NCI-H1105 (cell line): Measurements from ENCODE around the gene CD209.

Experiments
- DNase-seq: peaks from one replicate; lab custom pipeline; 2025; lab: John Stamatoyannopoulos, UW

CD209 gene

DNA sequence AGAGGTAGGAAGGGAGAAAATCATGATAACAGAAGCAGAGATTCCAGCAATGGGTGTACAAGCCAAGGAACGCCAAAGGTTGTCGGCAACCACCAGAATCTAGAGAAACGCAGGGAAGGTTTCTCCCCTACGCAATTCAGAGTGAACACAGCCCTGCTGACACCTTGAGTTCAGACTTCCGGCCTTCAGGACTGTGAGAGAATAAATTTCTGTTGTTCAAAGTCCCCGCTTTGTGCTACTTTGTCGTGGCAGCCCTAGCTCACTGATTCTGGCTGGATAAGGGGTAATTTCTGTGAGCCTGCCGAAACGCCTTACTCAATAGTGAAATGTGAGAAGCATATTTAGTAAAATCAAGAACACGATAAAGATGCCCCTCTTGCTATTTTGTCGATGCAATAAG, 10.1 kb downstream of the CD209 start:
- no peak for DNase-seq

- DNase-seq, result no peak
Measured at GRCh38 chr19:7736148-7736547, 11.2 kb downstream of the CD209 start.

- no peak for DNase-seq
Measured at GRCh38 chr19:7734220-7735203, 12.8 kb downstream of the CD209 start.

DNA sequence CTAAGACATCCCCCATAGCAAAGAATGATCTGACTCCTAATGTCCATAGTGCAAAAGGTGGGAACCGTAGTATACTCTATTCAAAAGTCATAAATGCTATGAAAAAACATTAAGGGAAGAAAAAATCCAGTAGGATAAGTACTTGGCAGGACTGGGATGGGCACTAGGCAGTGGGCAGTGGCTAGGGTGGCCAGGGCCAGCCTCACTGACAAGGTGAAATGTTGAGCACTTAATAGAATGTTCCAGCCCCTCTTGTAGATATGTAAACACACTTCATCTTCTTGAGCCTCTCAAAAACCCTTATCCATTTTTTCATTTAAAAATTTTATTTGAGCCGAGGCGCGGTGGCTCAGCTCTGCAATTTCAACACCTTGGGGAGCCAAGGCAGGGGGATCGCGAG, 14.0 kb downstream of the CD209 start:
- no peak for DNase-seq

- DNase-seq, result no peak
Measured at GRCh38 chr19:7732045-7732444, 15.3 kb downstream of the CD209 start, which contains the start of gene CLEC4G. Gene CLEC4G (minus strand): TSS chr19:7732110. CDS start chr19:7732102, 8 bp downstream.

GRCh38 chr19:7731615-7732014, 15.7 kb downstream of the CD209 start:
- DNase-seq, result no peak

GRCh38 chr19:7731218-7731595, 16.1 kb downstream of the CD209 start:
- no peak for DNase-seq

GRCh38 chr19:7730286-7731217, 16.8 kb downstream of the CD209 start:
- no peak for DNase-seq

- peak; percentile 16 for DNase-seq
Measured at GRCh38 chr19:7729831-7730285, 17.5 kb downstream of the CD209 start.

GRCh38 chr19:7729211-7729610, 18.1 kb downstream of the CD209 start:
- peak; percentile 1 for DNase-seq

- no peak for DNase-seq
Measured at GRCh38 chr19:7725791-7726190, 21.5 kb downstream of the CD209 start.

DNA sequence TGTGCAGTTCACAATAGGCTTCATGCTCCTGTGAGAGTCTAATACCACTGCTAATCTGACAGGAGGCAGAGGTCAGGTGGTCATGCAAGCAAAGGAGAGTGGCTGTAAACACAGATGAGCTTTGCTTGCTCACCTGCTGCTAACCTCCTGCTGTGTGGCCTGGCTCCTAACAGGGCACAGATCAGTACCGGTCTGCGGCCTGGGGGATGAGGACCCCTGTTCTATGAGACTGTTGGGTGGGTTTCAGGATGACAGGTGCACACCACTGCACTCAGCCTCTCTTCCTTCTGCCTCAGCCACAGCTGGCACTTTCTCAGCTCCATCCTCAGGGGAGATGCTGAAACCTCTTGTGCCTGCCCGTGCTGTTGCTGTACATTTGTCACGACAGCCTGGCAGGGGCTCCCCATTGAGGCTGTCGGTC, 25.1 kb downstream of the CD209 start:
- no peak for DNase-seq

DNA sequence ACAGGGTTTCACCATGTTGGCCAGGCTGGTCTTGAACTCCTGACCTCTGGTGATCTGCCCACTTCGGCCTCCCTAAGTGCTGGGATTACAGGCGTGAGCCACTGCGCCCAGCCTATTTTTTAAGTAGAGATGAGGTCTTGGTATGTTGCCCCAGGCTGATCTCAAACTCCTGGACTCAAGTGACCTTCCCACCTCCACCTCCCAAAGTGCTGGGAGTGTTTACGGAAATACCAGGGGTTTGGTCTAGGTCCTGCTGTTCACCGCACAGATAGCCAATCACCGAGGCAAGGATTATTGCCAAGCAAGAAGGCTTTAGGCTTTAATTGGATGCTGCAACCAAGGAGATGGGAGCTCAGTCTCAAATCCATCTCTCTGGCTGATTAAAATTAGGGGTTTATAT, 27.0 kb downstream of the CD209 start:
- no peak for DNase-seq

DNA sequence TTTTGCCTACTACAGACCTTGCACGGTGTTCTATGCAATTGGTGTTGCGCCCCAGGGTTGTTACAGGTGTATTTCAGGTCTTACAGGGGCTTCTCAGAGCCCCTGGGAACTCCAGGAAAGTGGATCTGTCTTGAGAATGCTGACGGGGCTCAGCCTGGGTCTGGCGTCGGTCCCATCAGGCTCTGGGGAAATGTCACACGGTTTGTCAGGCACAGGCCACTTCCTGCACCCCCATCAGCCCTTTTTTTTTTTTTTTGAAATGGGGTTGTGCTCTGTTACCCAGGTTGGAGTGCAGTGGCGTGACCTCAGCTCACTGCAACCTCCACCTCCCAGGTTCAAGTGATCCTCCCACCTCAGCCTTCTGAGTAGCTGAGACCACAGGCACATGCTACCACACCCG, 28.7 kb downstream of the CD209 start:
- DNase-seq, result no peak

GRCh38 chr19:7716762-7717161, 30.6 kb downstream of the CD209 start:
- no peak for DNase-seq

DNA sequence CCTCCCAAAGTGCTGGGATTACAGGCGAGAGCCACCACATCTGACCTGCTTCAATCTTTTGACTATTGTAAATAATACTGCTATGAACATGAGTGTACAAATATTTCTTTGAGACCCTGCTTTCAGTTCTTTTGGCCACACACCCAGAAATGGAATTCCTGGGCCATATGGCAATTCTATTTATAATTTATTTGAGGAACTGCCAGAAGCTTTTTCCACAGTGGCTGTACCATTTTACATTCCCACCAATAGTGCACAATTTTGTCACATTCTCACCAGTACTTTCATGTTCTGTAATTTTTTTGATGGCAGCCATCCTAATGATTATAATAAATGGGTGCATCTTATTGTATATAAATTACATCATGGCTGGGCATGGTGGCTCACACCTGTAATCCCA, 31.7 kb downstream of the CD209 start:
- DNase-seq, result no peak

DNA sequence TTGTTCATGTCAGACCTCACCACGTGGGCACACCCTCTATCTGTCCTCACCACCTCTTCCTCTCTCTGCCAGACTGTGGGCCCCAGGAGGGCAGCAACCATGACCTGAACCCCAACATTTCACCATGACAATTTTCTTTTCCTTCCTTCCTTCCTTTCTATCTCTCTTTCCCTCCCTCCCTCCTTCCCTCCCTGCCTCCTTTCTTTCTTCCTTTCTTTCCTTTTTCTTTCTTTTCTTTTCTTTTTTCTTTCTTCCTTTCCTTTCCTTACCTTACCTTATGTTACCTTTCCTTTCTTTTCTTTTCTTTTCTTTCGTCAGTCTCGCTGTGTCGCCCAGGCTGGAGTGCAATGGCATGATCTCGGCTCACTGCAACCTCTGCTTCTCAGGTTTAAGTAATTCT, 36.7 kb downstream of the CD209 start:
- DNase-seq, result no peak

DNA sequence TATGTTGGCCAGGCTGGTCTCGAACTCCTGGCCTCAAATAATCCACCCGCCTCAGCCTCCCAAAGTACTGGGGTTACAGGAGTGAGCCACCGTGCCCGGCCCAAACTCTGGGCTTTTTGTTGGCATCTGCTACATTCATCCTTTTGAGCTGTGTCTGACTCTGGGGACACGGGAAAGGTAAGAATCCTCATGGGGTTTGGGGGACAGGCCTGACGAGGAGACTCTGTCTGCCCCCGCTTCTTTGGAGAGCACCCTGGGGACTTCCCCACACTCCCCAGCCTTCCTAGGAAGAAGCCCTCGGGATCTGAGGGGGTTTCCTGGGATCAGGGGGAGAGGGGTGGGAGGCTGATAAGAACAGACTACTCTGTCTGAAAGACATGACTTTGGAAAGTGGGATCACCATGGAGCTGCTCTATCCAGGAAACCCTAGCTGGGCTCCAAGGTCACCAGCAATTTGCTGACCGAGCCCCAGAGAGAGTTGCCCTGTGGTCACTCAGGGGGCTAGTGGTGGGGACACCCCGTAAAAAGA, 37.3 kb downstream of the CD209 start:
- DNase-seq, result no peak

GRCh38 chr19:7706955-7707456, 40.3 kb downstream of the CD209 start:
- no peak for DNase-seq

- no peak for DNase-seq
Measured at GRCh38 chr19:7706188-7706954, 41.0 kb downstream of the CD209 start.
